ENCODE data around the gene HEXIM2.

The HEXIM2 gene

DNA sequence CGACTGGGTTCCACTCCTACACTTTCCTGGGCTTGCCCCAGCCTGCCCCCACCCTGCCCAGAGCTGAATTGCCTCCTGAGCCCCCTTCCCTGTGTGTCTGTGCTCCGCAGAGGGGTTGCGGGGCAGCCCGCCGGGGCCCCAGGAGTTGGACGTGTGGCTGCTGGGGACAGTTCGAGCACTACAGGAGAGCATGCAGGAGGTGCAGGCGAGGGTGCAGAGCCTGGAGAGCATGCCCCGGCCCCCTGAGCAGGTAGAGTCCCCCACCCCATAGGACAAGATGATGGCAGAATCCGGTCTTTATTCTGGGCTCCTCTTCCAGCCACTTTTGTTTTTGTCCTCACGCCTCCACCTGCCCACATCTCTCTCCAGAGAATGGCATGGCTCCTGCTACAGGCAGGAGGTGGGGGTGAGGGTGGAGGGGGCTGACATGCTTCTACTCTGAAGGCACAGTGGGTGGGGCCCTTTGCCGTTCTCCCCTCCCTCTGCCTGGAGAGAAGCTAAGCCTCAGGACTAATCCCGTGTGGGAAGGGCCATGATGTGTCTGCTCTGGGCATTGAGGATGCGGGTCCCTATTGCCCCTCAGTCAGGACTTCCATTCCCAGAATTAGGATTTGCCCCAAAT lies 22.7 kb upstream of the HEXIM2 start:
- H3K4me3 ChIP-seq (ENCODE audit: insufficient read length, low read depth): no peak overlapping the region
- no peak overlapping the region for H3K9ac ChIP-seq (ENCODE audit: insufficient read length, low read depth)

GRCh38 chr17:45139533-45139920 lies 22.1 kb upstream of the HEXIM2 start:
- TF ChIP-seq ZNF274 (IDR thresholded peaks at IDR 0.05; ENCODE audit: low read depth, low read length): no peak
- no peak for TF ChIP-seq SUZ12 (IDR thresholded peaks at IDR 0.05; ENCODE audit: extremely low read depth, insufficient read depth, insufficient read length)
- no peak for TF ChIP-seq YY1 (IDR thresholded peaks at IDR 0.05; ENCODE audit: insufficient read depth, insufficient read length)
- H3K4me1 ChIP-seq (ENCODE audit: insufficient read depth, insufficient read length): peaks cover 15% of the 10 kb centered on the region
- no peak for DNase-seq (ENCODE audit: low read depth, low spot score)
- H3K4me3 ChIP-seq (ENCODE audit: insufficient read length, low read depth): no peak overlapping the region
- no peak overlapping the region for H3K9ac ChIP-seq (ENCODE audit: insufficient read length, low read depth)
- H3K9me3 ChIP-seq (ENCODE audit: insufficient read depth, low read length): peaks cover 13% of the 10 kb centered on the region; the same call in 1 of the 2 replicates
- no peaks in the 10 kb centered on the region for H3K27me3 ChIP-seq (ENCODE audit: insufficient read depth, insufficient read length)
- H3K36me3 ChIP-seq (ENCODE audit: insufficient read depth, insufficient read length, low read length): no peaks in the 10 kb centered on the region

More for the DNA sequence above, 22.7 kb upstream of the HEXIM2 start:
- no peaks in the 10 kb centered on the region for H3K36me3 ChIP-seq (ENCODE audit: insufficient read depth, insufficient read length, low read length)
- peaks cover 15% of the 10 kb centered on the region; the same call in 1 of the 2 replicates for H3K9me3 ChIP-seq (ENCODE audit: insufficient read depth, low read length)
- H3K27me3 ChIP-seq (ENCODE audit: insufficient read depth, insufficient read length): no peaks in the 10 kb centered on the region
- H3K4me1 ChIP-seq (ENCODE audit: insufficient read depth, insufficient read length): peaks cover 15% of the 10 kb centered on the region
- DNase-seq (ENCODE audit: low read depth, low spot score): no peak
- TF ChIP-seq ZNF274 (IDR thresholded peaks at IDR 0.05; ENCODE audit: low read depth, low read length) (no peak), SUZ12 (IDR thresholded peaks at IDR 0.05; ENCODE audit: extremely low read depth, insufficient read depth, insufficient read length) (no peak), YY1 (IDR thresholded peaks at IDR 0.05; ENCODE audit: insufficient read depth, insufficient read length) (no peak)

DNA sequence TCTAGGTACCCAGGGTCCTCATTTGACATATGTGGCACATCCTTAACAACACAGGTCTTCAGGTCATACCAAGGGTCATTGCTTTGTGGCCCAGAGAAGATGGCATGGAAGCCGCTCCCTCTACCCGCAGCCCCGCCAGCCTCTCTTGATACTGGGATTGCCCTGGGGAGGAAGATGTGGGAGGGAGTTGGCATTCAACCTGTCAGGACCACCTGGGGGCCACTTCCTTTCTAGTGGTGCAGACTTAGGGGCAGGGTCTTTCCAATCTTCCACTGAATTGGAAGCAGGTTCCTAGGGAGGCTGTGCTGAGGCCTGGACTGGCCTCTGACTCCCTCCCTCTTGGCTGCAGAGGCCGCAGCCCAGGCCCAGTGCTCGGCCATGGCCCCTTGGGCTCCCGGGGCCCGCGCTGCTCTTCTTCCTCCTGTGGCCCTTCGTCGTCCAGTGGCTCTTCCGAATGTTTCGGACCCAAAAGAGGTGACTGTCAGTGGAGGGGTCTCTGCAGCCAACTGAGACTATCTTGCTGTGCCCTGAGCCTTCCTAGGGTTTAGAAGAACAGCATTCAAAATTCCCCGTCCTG lies 18.5 kb upstream of the HEXIM2 start:
- peak overlapping the region; percentile 81 for H3K9ac ChIP-seq (ENCODE audit: insufficient read length, low read depth)
- H3K4me1 ChIP-seq (ENCODE audit: insufficient read depth, insufficient read length): peaks cover 20% of the 10 kb centered on the region
- no peaks in the 10 kb centered on the region for H3K9me3 ChIP-seq (ENCODE audit: insufficient read depth, low read length)
- TF ChIP-seq SUZ12 (IDR thresholded peaks at IDR 0.05; ENCODE audit: extremely low read depth, insufficient read depth, insufficient read length): no peak
- H3K27me3 ChIP-seq (ENCODE audit: insufficient read depth, insufficient read length): no peaks in the 10 kb centered on the region
- no peaks in the 10 kb centered on the region for H3K36me3 ChIP-seq (ENCODE audit: insufficient read depth, insufficient read length, low read length)
- no peak for DNase-seq (ENCODE audit: low read depth, low spot score)
- H3K4me3 ChIP-seq (ENCODE audit: insufficient read length, low read depth): peak overlapping the region; percentile 27

GRCh38 chr17:45143767-45144198 lies 17.9 kb upstream of the HEXIM2 start:
- Histone ChIP-seq H3K9ac (ENCODE audit: insufficient read length, low read depth) (peak overlapping the region; percentile 81), H3K4me1 (ENCODE audit: insufficient read depth, insufficient read length) (peaks cover 19% of the 10 kb centered on the region), H3K4me3 (ENCODE audit: insufficient read length, low read depth) (peak overlapping the region; percentile 27), H3K27me3 (ENCODE audit: insufficient read depth, insufficient read length) (no peaks in the 10 kb centered on the region), H3K9me3 (ENCODE audit: insufficient read depth, low read length) (no peaks in the 10 kb centered on the region), H3K36me3 (ENCODE audit: insufficient read depth, insufficient read length, low read length) (no peaks in the 10 kb centered on the region)
- DNase-seq (ENCODE audit: low read depth, low spot score): no peak
- no peak for TF ChIP-seq SUZ12 (IDR thresholded peaks at IDR 0.05; ENCODE audit: extremely low read depth, insufficient read depth, insufficient read length)
- no peak for TF ChIP-seq ZNF274 (IDR thresholded peaks at IDR 0.05; ENCODE audit: low read depth, low read length)
- TF ChIP-seq YY1 (IDR thresholded peaks at IDR 0.05; ENCODE audit: insufficient read depth, insufficient read length): no peak

GRCh38 chr17:45144199-45145034 lies 17.3 kb upstream of the HEXIM2 start:
- no peak for DNase-seq (ENCODE audit: low read depth, low spot score)
- Histone ChIP-seq H3K4me3 (ENCODE audit: insufficient read length, low read depth) (peak overlapping the region; percentile 27), H3K9me3 (ENCODE audit: insufficient read depth, low read length) (no peaks in the 10 kb centered on the region), H3K36me3 (ENCODE audit: insufficient read depth, insufficient read length, low read length) (peaks cover under 1% of the 10 kb centered on the region), H3K9ac (ENCODE audit: insufficient read length, low read depth) (peak overlapping the region; percentile 81), H3K27me3 (ENCODE audit: insufficient read depth, insufficient read length) (no peaks in the 10 kb centered on the region), H3K4me1 (ENCODE audit: insufficient read depth, insufficient read length) (peaks cover 15% of the 10 kb centered on the region)
- TF ChIP-seq ZNF274 (IDR thresholded peaks at IDR 0.05; ENCODE audit: low read depth, low read length) (no peak), SUZ12 (IDR thresholded peaks at IDR 0.05; ENCODE audit: extremely low read depth, insufficient read depth, insufficient read length) (no peak), YY1 (IDR thresholded peaks at IDR 0.05; ENCODE audit: insufficient read depth, insufficient read length) (no peak)

DNA sequence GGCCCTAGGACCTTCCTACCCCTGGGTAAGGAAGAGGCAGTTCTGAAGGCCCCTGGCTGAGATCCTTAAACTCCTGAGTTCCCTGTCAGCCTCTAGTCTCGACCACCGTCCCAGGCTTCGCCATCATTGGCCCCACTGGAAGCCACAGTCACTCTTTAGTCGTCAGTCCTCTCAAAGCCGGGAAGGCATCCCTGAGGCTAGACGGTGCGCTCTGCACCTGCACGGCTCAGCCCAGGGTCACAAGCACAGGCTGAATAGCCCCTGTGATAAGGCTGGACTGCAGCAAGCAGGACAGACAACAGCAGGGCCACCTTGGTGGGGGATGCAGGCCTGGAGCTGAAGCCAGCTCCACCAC lies 16.7 kb upstream of the HEXIM2 start:
- Histone ChIP-seq H3K4me3 (ENCODE audit: insufficient read length, low read depth) (peak overlapping the region; percentile 27), H3K9ac (ENCODE audit: insufficient read length, low read depth) (peak overlapping the region; percentile 81)

GRCh38 chr17:45146166-45146565 lies 15.5 kb upstream of the HEXIM2 start:
- Histone ChIP-seq H3K4me3 (ENCODE audit: insufficient read length, low read depth) (no peak overlapping the region), H3K4me1 (ENCODE audit: insufficient read depth, insufficient read length) (peaks cover 14% of the 10 kb centered on the region), H3K36me3 (ENCODE audit: insufficient read depth, insufficient read length, low read length) (peaks cover 11% of the 10 kb centered on the region), H3K9ac (ENCODE audit: insufficient read length, low read depth) (peak overlapping the region; percentile 37), H3K9me3 (ENCODE audit: insufficient read depth, low read length) (no peaks in the 10 kb centered on the region), H3K27me3 (ENCODE audit: insufficient read depth, insufficient read length) (no peaks in the 10 kb centered on the region)
- TF ChIP-seq ZNF274 (IDR thresholded peaks at IDR 0.05; ENCODE audit: low read depth, low read length) (no peak), SUZ12 (IDR thresholded peaks at IDR 0.05; ENCODE audit: extremely low read depth, insufficient read depth, insufficient read length) (no peak), YY1 (IDR thresholded peaks at IDR 0.05; ENCODE audit: insufficient read depth, insufficient read length) (no peak)
- no peak for DNase-seq (ENCODE audit: low read depth, low spot score)

More for the DNA sequence above, 16.7 kb upstream of the HEXIM2 start:
- no peak for DNase-seq (ENCODE audit: low read depth, low spot score)
- TF ChIP-seq ZNF274 (IDR thresholded peaks at IDR 0.05; ENCODE audit: low read depth, low read length): no peak
- no peak for TF ChIP-seq YY1 (IDR thresholded peaks at IDR 0.05; ENCODE audit: insufficient read depth, insufficient read length)
- TF ChIP-seq SUZ12 (IDR thresholded peaks at IDR 0.05; ENCODE audit: extremely low read depth, insufficient read depth, insufficient read length): no peak
- Histone ChIP-seq H3K36me3 (ENCODE audit: insufficient read depth, insufficient read length, low read length) (peaks cover 7% of the 10 kb centered on the region), H3K27me3 (ENCODE audit: insufficient read depth, insufficient read length) (no peaks in the 10 kb centered on the region), H3K4me1 (ENCODE audit: insufficient read depth, insufficient read length) (peaks cover 14% of the 10 kb centered on the region), H3K9me3 (ENCODE audit: insufficient read depth, low read length) (no peaks in the 10 kb centered on the region)

Measured in NT2/D1 (cell line).